Stimulated activated naive CD8-positive, alpha-beta T cell treated with anti-CD3 and anti-CD28 coated beads, Interleukin-15, Interleukin-2, amounts not matched to agents 100 ng/mL and 50 ng/mL, for 24 hours (primary cell): ENCODE measurements around the gene THADA.
"Not testable (repeated sequence)": the region's sequence is repeated elsewhere in the genome, so short reads cannot be mapped to it uniquely, and the experiment has no call there.

Source experiments
- H3K27ac Mint-ChIP-seq: one replicate; pipeline ENCODE4 v1.8.0; 2021; ENCODE audit warnings: mild to moderate bottlenecking, mixed read lengths
- H3K27me3 Mint-ChIP-seq: one replicate; pipeline ENCODE4 v1.8.0; 2021; ENCODE audit warnings: mixed read lengths
- H3K36me3 Mint-ChIP-seq: one replicate; pipeline ENCODE4 v1.8.0; 2021; ENCODE audit warnings: low read depth, mixed read lengths
- H3K4me1 Mint-ChIP-seq: one replicate; pipeline ENCODE4 v1.8.0; 2021; ENCODE audit warnings: low read depth, mixed read lengths
- H3K4me3 Mint-ChIP-seq: one replicate; pipeline ENCODE4 v1.8.0; 2021; ENCODE audit warnings: mild to moderate bottlenecking, mixed read lengths
- H3K9me3 Mint-ChIP-seq: one replicate; pipeline ENCODE4 v1.8.0; 2021; ENCODE audit warnings: mixed read lengths

The THADA gene

GRCh38 chr2:43611987-43612894 is 16.4 kb upstream of the THADA start:
- Mint-ChIP-seq H3K9me3 (no peaks in the 10 kb centered on the region), H3K4me3 (no peak overlapping the region), H3K36me3 (no peaks in the 10 kb centered on the region), H3K4me1 (no peaks in the 10 kb centered on the region), H3K27me3 (peaks cover 7% of the 10 kb centered on the region), H3K27ac (no peak overlapping the region)

- Mint-ChIP-seq H3K9me3 (no peaks in the 10 kb centered on the region), H3K4me1 (no peaks in the 10 kb centered on the region), H3K27me3 (peaks cover 3% of the 10 kb centered on the region), H3K36me3 (no peaks in the 10 kb centered on the region), H3K4me3 (no peak overlapping the region), H3K27ac (no peak overlapping the region)
Measured at GRCh38 chr2:43610361-43610760, 14.5 kb upstream of the THADA start.

- Mint-ChIP-seq H3K36me3 (no peaks in the 10 kb centered on the region), H3K27me3 (no peaks in the 10 kb centered on the region), H3K4me1 (peaks cover 4% of the 10 kb centered on the region), H3K9me3 (no peaks in the 10 kb centered on the region), H3K4me3 (no peak overlapping the region), H3K27ac (no peak overlapping the region)
Measured at GRCh38 chr2:43609290-43609918, 13.6 kb upstream of the THADA start.

DNA sequence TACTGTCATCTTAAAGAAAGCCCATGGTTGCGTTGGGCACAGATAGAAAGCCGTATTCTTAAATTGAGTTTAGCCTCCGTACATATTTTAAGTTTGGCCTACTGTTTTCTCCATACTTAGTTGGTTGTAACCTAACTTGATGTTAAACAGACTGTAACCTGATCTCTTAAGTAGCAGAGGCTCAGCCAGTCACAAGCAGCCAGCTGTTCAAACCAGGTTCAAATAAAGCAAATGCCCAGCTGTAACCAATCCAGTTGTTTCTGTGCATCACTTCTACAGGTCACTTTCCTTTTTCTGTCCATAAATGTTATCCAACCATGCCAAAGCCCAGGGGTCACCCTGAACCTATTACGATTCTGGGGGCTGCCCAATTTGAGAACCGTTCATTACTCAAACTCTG is 10.0 kb upstream of the THADA start:
- H3K9me3 Mint-ChIP-seq = no peaks in the 10 kb centered on the region
- H3K27ac Mint-ChIP-seq = no peak overlapping the region
- H3K27me3 Mint-ChIP-seq = no peaks in the 10 kb centered on the region
- H3K36me3 Mint-ChIP-seq = no peaks in the 10 kb centered on the region
- no peak overlapping the region for H3K4me3 Mint-ChIP-seq
- H3K4me1 Mint-ChIP-seq = peaks cover 4% of the 10 kb centered on the region

DNA sequence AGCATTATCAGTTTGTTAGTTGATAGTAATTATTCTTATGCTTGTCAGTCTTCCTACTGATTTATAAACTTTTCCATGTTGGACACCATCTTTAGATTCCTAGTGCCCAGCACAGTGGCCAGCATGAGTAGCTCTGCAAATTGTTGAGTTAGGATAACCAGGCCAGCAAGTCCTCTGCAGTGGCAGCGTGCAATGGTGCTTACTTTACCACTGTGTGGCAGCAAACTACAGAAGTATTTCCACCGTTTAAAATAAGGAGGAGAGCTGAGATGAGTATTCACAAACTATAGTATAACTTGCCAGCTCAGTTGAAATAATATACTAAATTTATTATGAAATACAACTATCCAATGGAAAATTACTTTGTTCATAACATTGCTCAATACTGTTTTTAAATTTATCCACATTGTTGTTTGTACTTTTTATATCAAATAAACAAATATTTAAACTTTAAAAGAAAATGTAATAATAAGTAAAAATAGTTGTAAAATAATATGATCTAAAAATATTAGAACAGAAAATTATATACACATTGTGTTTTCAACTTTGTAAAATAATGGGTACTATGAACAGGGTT is 9.3 kb upstream of the THADA start:
- no peaks in the 10 kb centered on the region for H3K9me3 Mint-ChIP-seq
- H3K36me3 Mint-ChIP-seq = no peaks in the 10 kb centered on the region

GRCh38 chr2:43604674-43605073 is 8.8 kb upstream of the THADA start:
- H3K4me3 Mint-ChIP-seq = no peak overlapping the region
- H3K27ac Mint-ChIP-seq = no peak overlapping the region
- H3K9me3 Mint-ChIP-seq = no peaks in the 10 kb centered on the region
- H3K27me3 Mint-ChIP-seq = peaks cover 2% of the 10 kb centered on the region
- H3K4me1 Mint-ChIP-seq = peaks cover 4% of the 10 kb centered on the region
- H3K36me3 Mint-ChIP-seq = no peaks in the 10 kb centered on the region

More for the DNA sequence above, 9.3 kb upstream of the THADA start:
- Mint-ChIP-seq H3K27me3 (no peaks in the 10 kb centered on the region), H3K4me3 (no peak overlapping the region), H3K27ac (no peak overlapping the region), H3K4me1 (peaks cover 4% of the 10 kb centered on the region)

DNA sequence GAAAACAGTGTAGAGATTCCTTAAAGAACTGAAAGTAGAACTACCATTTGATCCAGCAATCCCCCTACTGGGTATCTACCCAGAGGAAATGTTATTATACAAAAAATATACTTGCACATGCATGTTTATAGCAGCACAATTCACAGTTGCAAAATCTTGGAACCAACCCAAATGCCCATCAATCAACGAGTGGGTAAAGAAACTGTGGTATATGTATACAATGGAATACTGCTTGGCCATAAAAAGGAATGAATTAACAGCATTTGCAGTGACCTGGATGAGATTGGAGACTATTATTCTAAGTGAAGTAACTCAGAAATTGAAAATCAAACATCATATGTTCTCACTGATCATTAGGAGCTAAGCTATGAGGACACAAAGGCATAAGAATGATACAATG is 4.8 kb upstream of the THADA start:
- not testable (repeated sequence) for H3K27me3 Mint-ChIP-seq, H3K27ac Mint-ChIP-seq, H3K4me3 Mint-ChIP-seq, H3K36me3 Mint-ChIP-seq, H3K9me3 Mint-ChIP-seq
- H3K4me1 Mint-ChIP-seq = peaks cover 22% of the 10 kb centered on the region

- H3K27ac Mint-ChIP-seq = peak overlapping the region; percentile 97
- peaks cover 41% of the 10 kb centered on the region for H3K4me1 Mint-ChIP-seq
- peaks cover 39% of the 10 kb centered on the region for H3K36me3 Mint-ChIP-seq
- H3K4me3 Mint-ChIP-seq = peak overlapping the region; percentile 98
- peaks cover 3% of the 10 kb centered on the region for H3K27me3 Mint-ChIP-seq
- H3K9me3 Mint-ChIP-seq = no peaks in the 10 kb centered on the region
Measured at GRCh38 chr2:43594875-43595274, 963 bp downstream of the THADA start.

DNA sequence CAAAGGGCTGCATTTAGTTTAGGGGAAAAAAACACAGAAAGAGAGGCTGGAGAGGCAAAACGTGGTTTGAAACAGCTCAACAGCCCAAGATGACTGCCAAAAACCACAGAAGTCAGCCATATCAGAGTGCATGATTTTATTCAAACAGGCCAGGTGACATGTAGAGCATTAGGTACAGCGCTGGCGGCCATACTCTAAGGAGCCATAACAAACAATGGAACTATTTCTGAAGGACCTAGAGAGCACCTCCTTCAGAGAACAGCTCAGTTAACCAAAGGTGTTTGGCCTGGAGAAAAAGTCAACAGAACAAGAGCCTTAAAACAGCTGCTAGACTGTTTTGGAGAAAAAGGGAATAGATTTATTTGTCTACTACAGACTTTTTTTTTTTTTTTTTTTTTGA is 2.6 kb downstream of the THADA start:
- H3K4me3 Mint-ChIP-seq = peak overlapping the region; percentile 54
- peaks cover 46% of the 10 kb centered on the region for H3K36me3 Mint-ChIP-seq
- H3K27ac Mint-ChIP-seq = no peak overlapping the region

GRCh38 chr2:43592443-43592842 is 3.4 kb downstream of the THADA start:
- H3K4me3 Mint-ChIP-seq = no peak overlapping the region
- H3K9me3 Mint-ChIP-seq = no peaks in the 10 kb centered on the region
- H3K4me1 Mint-ChIP-seq = peaks cover 35% of the 10 kb centered on the region
- H3K27ac Mint-ChIP-seq = no peak overlapping the region
- H3K27me3 Mint-ChIP-seq = no peaks in the 10 kb centered on the region
- peaks cover 49% of the 10 kb centered on the region for H3K36me3 Mint-ChIP-seq

More for the DNA sequence above, 2.6 kb downstream of the THADA start:
- no peaks in the 10 kb centered on the region for H3K27me3 Mint-ChIP-seq
- no peaks in the 10 kb centered on the region for H3K9me3 Mint-ChIP-seq
- peaks cover 41% of the 10 kb centered on the region for H3K4me1 Mint-ChIP-seq

DNA sequence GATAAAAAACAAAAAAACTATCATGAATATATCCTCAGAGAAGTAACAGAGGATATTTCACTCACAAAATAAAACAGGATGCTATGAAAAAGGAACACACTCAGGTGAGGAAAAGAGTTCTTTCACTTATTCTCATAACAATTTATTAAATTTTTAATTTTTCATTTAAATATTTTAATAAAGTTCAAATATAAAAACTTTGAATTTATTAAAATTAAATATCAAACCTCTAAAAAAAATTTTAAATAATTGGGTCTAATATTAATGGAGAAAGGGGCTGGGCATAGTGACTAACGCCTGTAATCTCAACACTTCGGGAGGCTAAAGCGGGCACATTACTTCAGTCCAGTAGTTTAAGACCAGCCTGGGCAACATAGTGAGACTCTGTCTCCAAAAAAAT is 10.1 kb downstream of the THADA start:
- peaks cover 13% of the 10 kb centered on the region for H3K4me1 Mint-ChIP-seq
- H3K27me3 Mint-ChIP-seq = no peaks in the 10 kb centered on the region
- no peak overlapping the region for H3K4me3 Mint-ChIP-seq
- H3K27ac Mint-ChIP-seq = no peak overlapping the region
- no peaks in the 10 kb centered on the region for H3K9me3 Mint-ChIP-seq
- H3K36me3 Mint-ChIP-seq = peaks cover 63% of the 10 kb centered on the region

- Mint-ChIP-seq H3K36me3 (peaks cover 71% of the 10 kb centered on the region), H3K27ac (no peak overlapping the region)
Measured at GRCh38 chr2:43579275-43579981, 16.4 kb downstream of the THADA start.

DNA sequence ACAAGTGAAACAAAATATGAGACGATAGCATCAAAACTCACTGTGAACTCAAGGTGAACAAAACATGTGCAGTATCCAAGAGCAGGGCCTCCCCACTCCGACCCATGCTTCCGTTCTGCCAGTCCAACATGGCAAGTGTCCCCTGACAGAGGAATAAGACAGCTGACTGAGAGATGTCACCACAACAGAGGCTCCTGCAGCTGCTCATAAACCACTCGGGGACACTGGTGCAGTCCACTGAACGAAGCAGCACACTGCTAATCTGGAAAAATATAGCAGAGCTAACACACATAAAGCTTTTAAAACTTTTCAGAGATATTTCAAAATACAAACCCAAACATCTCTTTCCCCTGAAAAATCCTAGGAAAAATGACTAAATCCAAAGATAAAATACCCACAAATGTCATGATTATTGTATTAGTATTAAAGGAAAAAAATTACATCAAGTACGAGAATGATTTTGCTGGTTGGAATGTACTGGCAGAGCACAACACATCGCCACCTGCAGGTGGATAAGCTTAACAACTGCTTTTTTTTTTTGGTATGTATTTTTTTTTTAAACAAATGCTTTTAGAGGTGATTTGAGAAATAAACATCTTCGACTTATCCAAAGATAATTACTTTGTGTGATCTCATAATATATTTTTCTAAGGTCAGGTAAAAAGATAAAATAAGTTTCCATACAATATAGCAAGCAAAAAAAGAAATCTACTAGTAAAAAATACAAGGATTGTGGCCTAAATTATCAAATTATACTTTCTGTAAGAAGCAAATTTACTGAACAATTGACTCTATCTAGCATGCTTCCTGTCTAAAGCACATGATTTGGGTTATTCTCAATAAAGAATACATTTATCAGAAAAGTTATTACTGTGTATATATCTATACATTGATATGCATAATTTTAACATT is 18.6 kb downstream of the THADA start:
- Mint-ChIP-seq H3K27ac (no peak overlapping the region), H3K4me3 (no peak overlapping the region), H3K9me3 (no peaks in the 10 kb centered on the region), H3K4me1 (no peaks in the 10 kb centered on the region), H3K36me3 (peaks cover 66% of the 10 kb centered on the region), H3K27me3 (no peaks in the 10 kb centered on the region)

More at GRCh38 chr2:43579275-43579981, 16.4 kb downstream of the THADA start:
- H3K4me3 Mint-ChIP-seq = no peak overlapping the region
- H3K9me3 Mint-ChIP-seq = no peaks in the 10 kb centered on the region
- no peaks in the 10 kb centered on the region for H3K27me3 Mint-ChIP-seq
- no peaks in the 10 kb centered on the region for H3K4me1 Mint-ChIP-seq

DNA sequence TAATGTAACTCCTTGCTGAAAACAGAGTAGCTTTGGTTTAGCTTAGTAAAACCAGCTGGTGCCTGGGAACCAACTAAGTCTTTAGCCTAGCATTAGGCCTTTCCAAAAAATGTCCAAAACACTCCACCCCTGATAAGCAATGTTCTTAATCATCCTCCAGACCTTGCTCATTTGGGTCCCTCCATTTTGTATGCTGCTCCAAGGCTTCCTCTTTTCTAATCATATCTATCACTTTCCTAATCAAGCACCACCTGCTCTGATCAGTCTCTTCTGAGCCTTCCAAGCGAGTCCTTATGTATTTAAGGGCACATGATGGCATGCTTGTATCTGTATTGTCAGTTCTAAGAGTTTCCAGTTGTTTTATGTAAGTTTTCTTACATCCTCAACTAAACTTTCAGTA is 23.6 kb downstream of the THADA start:
- Mint-ChIP-seq H3K4me3 (no peak overlapping the region), H3K27ac (no peak overlapping the region), H3K9me3 (no peaks in the 10 kb centered on the region), H3K27me3 (no peaks in the 10 kb centered on the region), H3K4me1 (peaks cover 24% of the 10 kb centered on the region), H3K36me3 (peaks cover 69% of the 10 kb centered on the region)
